Mesothelial cell of epicardium (in vitro differentiated cells): ENCODE results near the gene EAF1. TPM values are rescaled to one million over a fixed set of nuclear protein-coding genes. Genes with fewer than 3 reads are reported as not detected.
"Not testable (repeated sequence)": the region's sequence is repeated elsewhere in the genome, so short reads cannot be mapped to it uniquely, and the experiment has no call there.

Source experiments
- DNase-seq, 2 experiments: peaks; one replicate each; pipeline ENCODE4 v3.0.0; 2021; ENCODE audit warnings: low spot score in 2 of 2; ENCODE audit not compliant: unreplicated experiment in 2 of 2
- H3K27ac Mint-ChIP-seq: 2 replicates; pipeline ENCODE4 v1.8.0; 2021; ENCODE audit warnings: mixed read lengths
- H3K27me3 Mint-ChIP-seq: 2 replicates; pipeline ENCODE4 v1.8.0; 2021; ENCODE audit warnings: low read depth, mixed read lengths
- H3K36me3 Mint-ChIP-seq: 2 replicates; pipeline ENCODE4 v1.8.0; 2021; ENCODE audit warnings: mixed read lengths
- H3K4me1 Mint-ChIP-seq: 2 replicates; pipeline ENCODE4 v1.8.0; 2021; ENCODE audit warnings: mixed read lengths
- H3K4me3 Mint-ChIP-seq: 2 replicates; pipeline ENCODE4 v1.8.0; 2021; ENCODE audit warnings: mild to moderate bottlenecking, moderate library complexity, mixed read lengths
- H3K9me3 Mint-ChIP-seq: 2 replicates; pipeline ENCODE4 v1.8.0; 2021; ENCODE audit warnings: mixed read lengths
- total RNA-seq: library from RNA; stranded (reverse); gene quantifications from 3 replicates; pipeline ENCODE4 v1.2.1, GENCODE V29; 2021
- TF ChIP-seq, protein P1 (sequence below): fragments of 200-600 bp; sonication (generic); IDR thresholded peaks from one replicate; pipeline ENCODE4 v1.5.0; 2021; ENCODE audit warnings: antibody characterized with exemption; ENCODE audit not compliant: unreplicated experiment

Gene EAF1
- total RNA-seq, 1 donor from 2014 or later = 17.1 TPM

DNA sequence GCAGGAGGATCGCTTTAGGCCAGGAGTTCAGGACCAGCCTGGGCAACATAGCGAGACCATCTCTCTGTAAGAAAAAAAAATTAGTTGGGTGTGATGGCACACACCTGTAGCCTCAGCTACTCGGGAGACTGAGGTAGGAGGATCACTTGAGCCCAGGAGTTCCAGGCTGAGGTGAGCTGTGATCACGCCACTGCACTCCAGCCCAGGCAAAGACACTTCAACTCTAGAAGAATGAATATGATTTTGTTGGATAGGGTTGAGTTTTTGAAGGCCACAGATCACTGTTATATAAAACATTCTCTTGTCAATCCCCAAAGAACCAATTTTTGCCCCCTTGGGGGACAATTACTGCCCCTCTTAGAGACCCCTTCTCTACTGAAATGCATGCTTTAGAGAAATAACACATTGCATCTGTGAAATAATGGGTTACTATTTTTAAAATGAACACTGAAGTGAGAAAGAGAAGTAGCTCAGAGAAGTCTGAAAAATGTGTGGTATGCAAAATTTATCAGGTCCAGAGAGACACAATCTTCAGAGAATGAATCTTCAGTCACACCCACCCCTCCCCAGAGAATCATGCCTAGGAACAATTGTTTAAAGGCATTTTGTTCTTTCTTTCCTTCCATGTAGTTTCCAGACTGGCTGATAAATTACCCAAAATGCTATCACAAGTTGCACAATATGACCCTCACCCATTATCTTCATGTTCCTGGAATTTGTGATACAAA, 42.7 kb upstream of the EAF1 start:
- peaks cover 12% of the 10 kb centered on the region for H3K4me1 Mint-ChIP-seq
- no peak overlapping the region for H3K4me3 Mint-ChIP-seq
- H3K27me3 Mint-ChIP-seq = no peaks in the 10 kb centered on the region
- H3K27ac Mint-ChIP-seq = no peak overlapping the region
- DNase-seq = no peak
- peaks cover 17% of the 10 kb centered on the region for H3K9me3 Mint-ChIP-seq
- H3K36me3 Mint-ChIP-seq = peaks cover 13% of the 10 kb centered on the region
- TF ChIP-seq, protein P1, sequence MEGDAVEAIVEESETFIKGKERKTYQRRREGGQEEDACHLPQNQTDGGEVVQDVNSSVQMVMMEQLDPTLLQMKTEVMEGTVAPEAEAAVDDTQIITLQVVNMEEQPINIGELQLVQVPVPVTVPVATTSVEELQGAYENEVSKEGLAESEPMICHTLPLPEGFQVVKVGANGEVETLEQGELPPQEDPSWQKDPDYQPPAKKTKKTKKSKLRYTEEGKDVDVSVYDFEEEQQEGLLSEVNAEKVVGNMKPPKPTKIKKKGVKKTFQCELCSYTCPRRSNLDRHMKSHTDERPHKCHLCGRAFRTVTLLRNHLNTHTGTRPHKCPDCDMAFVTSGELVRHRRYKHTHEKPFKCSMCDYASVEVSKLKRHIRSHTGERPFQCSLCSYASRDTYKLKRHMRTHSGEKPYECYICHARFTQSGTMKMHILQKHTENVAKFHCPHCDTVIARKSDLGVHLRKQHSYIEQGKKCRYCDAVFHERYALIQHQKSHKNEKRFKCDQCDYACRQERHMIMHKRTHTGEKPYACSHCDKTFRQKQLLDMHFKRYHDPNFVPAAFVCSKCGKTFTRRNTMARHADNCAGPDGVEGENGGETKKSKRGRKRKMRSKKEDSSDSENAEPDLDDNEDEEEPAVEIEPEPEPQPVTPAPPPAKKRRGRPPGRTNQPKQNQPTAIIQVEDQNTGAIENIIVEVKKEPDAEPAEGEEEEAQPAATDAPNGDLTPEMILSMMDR = no peak

DNA sequence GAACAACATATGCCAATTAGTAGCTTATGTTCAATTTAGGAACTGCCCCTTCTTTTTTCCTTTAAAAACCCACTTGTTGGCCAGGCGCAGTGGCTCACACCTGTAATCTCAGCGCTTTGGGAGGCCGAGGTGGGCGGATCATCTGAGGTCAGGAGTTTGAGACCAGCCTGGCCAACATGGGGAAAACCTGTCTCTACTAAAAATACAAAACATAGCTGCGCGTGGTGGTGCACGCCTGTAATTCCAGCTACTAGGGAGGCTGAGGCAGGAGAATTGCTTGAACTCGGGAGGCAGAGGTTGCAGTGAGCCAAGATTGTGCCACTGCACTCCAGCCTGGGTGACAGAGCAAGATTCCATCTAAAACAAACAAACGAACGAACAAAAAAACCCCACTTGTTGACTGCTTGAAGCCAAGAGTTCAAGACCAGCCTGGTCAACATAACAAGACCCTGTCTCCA, 42.1 kb upstream of the EAF1 start:
- H3K27ac Mint-ChIP-seq, DNase-seq, H3K4me3 Mint-ChIP-seq, H3K27me3 Mint-ChIP-seq: not testable (repeated sequence)
- Mint-ChIP-seq H3K4me1 (peaks cover 12% of the 10 kb centered on the region), H3K9me3 (peaks cover 17% of the 10 kb centered on the region), H3K36me3 (peaks cover 15% of the 10 kb centered on the region)

DNA sequence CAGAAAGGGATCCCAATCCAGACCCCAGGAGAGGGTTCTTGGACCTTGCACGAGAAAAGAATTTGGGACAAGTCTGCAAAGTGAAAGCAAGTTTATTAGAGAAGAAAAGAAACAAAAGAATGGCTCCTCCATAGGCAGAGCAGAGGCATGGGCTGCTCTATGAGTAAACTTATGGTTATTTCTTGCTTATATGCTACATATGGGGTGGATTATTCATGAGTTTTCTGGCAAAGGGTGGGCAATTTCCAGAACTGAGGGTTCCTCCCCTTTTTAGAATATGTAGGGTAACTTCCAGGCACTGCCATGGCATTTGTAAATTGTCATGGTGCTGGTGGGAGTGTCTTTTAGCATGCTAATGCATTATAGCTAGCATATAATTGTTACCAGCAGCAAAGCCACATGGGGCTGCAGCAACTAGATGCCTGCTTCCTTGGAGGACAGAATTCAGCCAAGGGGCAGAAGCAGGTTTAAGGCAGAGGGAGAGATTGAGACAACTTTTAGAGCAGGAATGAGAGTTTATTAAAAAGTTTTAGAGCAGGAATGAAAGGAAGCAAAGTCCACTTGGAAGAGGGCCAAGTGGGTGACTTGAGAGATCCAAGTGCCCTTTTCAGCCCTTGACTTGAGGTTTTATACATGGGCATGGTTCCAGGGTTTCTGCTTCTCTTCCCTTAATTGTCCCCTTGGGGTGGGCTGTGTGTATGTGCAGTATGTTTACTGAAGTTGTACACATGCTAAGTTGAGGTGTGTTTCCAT, 41.3 kb upstream of the EAF1 start:
- Mint-ChIP-seq H3K4me3 (no peak overlapping the region), H3K9me3 (peaks cover 21% of the 10 kb centered on the region), H3K36me3 (peaks cover 16% of the 10 kb centered on the region), H3K27ac (no peak overlapping the region), H3K4me1 (peaks cover 11% of the 10 kb centered on the region), H3K27me3 (no peaks in the 10 kb centered on the region)
- no peak for DNase-seq
- TF ChIP-seq, protein P1 = no peak

DNA sequence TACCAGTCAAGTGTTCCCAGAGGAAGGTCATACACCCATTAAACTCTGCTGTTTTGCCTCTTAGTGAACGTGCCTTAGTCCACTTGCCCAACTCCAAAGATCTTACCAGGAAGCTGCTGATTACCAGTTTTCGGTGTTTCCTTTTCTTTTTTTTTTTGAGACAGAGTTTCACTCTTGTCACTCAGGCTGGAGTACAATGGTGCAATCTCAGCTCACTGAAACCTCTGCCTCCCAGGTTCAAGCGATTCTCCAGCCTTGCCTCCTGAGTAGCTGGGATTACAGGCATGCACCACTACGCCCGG, 40.8 kb upstream of the EAF1 start:
- Mint-ChIP-seq H3K36me3 (peaks cover 16% of the 10 kb centered on the region), H3K9me3 (peaks cover 21% of the 10 kb centered on the region)
- not testable (repeated sequence) for H3K4me3 Mint-ChIP-seq, H3K27ac Mint-ChIP-seq, DNase-seq, H3K27me3 Mint-ChIP-seq, H3K4me1 Mint-ChIP-seq

DNA sequence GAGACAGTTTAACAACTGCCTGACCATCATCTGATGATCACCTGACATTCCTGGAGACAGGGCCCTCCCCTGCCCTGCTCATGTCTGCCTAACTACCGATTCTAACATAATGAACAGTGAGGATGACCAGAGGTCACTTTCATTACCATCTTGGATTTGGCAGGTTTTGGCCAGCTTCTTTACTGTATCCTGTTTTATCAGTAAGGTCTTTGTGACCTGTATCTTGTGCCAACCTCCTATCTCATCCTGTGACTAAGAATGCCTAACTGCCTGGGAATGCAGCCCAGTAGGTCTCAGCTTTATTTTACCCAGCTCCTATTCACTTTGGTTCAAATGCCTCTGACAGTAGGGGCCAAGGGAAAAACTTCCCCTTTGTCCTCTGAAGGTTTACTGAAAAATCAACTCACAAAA, 40.2 kb upstream of the EAF1 start:
- DNase-seq = no peak
- peaks cover 7% of the 10 kb centered on the region for H3K4me1 Mint-ChIP-seq
- H3K36me3 Mint-ChIP-seq = peaks cover 16% of the 10 kb centered on the region
- no peak overlapping the region for H3K27ac Mint-ChIP-seq
- TF ChIP-seq, protein P1 = no peak
- no peaks in the 10 kb centered on the region for H3K27me3 Mint-ChIP-seq
- peaks cover 21% of the 10 kb centered on the region for H3K9me3 Mint-ChIP-seq
- H3K4me3 Mint-ChIP-seq = no peak overlapping the region

DNA sequence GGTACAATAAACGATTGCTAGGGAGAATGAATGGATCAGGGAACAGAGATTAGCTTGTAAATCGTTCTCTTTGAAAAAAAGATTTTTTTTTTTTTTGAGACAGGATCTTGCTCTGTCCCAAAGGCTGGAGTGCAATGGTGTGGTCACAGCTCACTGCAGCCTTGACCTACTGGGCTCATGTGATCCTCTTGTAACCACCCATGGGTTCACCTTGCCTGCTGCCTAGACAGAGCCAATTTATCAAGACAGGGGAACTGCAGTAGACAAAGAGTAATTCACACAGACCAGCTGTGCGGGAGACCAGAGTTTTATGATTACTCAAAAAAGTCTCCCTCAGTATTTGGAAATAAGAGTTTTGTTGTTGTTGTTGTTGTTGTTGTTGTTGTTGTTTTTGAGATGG, 39.7 kb upstream of the EAF1 start:
- TF ChIP-seq, protein P1 = no peak
- H3K36me3 Mint-ChIP-seq = peaks cover 16% of the 10 kb centered on the region
- H3K27me3 Mint-ChIP-seq = no peaks in the 10 kb centered on the region
- no peak overlapping the region for H3K27ac Mint-ChIP-seq
- no peak overlapping the region for H3K4me3 Mint-ChIP-seq
- peaks cover 7% of the 10 kb centered on the region for H3K4me1 Mint-ChIP-seq
- no peak for DNase-seq
- H3K9me3 Mint-ChIP-seq = peaks cover 21% of the 10 kb centered on the region

DNA sequence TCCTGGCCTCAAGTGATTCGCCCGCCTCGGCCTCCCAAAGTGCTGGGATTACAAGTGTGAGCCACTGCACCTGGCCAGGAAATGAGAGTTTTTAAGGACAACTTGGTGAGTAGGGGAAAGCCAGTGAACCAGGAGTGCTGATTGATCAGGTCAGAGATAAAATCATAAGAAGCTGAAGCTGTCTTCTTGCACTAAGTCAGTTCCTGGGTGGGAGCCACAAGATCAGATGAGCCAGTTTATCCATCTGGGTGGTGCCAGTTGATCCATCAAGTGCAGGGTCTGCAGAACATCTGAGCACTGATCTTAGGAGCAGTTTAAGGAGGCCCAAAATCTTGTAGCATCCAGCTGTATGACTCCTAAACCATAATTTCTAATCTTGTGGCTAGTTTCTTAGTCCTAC, 39.1 kb upstream of the EAF1 start:
- H3K4me1 Mint-ChIP-seq, H3K27me3 Mint-ChIP-seq: not testable (repeated sequence)

More for the DNA sequence above, 39.1 kb upstream of the EAF1 start:
- H3K4me3 Mint-ChIP-seq, DNase-seq, H3K27ac Mint-ChIP-seq: not testable (repeated sequence)
- peaks cover 16% of the 10 kb centered on the region for H3K36me3 Mint-ChIP-seq
- H3K9me3 Mint-ChIP-seq = peaks cover 26% of the 10 kb centered on the region
